ENCODE measurements around the gene VPS26A. TPM values are rescaled to one million over a fixed set of nuclear protein-coding genes. Genes with fewer than 3 reads are reported as not detected.

The VPS26A gene
- total RNA-seq, 1 donor from 2014 or later, result 33.6 TPM

- H3K4me1 ChIP-seq, result peaks cover 19% of the 10 kb centered on the region
- H3K9me3 ChIP-seq, result no peaks in the 10 kb centered on the region
- H3K27me3 ChIP-seq, result no peaks in the 10 kb centered on the region
- H3K4me3 ChIP-seq, result no peak overlapping the region
- no peak for TF ChIP-seq POLR2AphosphoS5 (IDR thresholded peaks at IDR 0.05; ENCODE audit: insufficient read depth in 1 of 2, low read depth in 1 of 2)
- TF ChIP-seq CTCF (IDR thresholded peaks at IDR 0.05), result no peak
- no peak for TF ChIP-seq POLR2A (IDR thresholded peaks at IDR 0.05)
- DNase-seq (ENCODE audit: extremely low spot score in 2 of 2), result no peak
- H3K27ac ChIP-seq, result no peak overlapping the region
- H3K36me3 ChIP-seq, result no peaks in the 10 kb centered on the region
- intact Hi-C loops (cut with DNase I), result no loop called here
Measured at GRCh38 chr10:69220507-69220906, 96.5 kb downstream of the VPS26A start.

Small RNA genes within 50 kb of the gene (small RNA-seq; reads per million reads assigned to genes)
- gene RF00017, result not detected

Other genes with a start within 250 kb of the VPS26A start
- gene DDX50, start 222.9 kb upstream of the VPS26A start, total RNA-seq, result 28.7 TPM
- gene DDX21, start 168.0 kb upstream of the VPS26A start, total RNA-seq, result 44.7 TPM
- 25.8 TPM for gene KIFBP, start 135.4 kb upstream of the VPS26A start, total RNA-seq
- gene SRGN, start 36.1 kb upstream of the VPS26A start, total RNA-seq, result 117 TPM
- gene SUPV3L1, start 56.1 kb downstream of the VPS26A start, total RNA-seq, result 27.5 TPM
- 2.5 TPM for gene HKDC1, start 96.2 kb downstream of the VPS26A start, total RNA-seq
- 106 TPM for gene HK1, start 154.3 kb downstream of the VPS26A start, total RNA-seq

All from vagina (tissue), 2 donors.